OCI-LY7 (cell line): ENCODE results near the gene NCS1.

Experiments
- CTCF ChIP-seq: fragments of 200-600 bp; sonication (generic); conservative IDR thresholded peaks from 2 replicates; pipeline ENCODE4 v1.5.1; 2014; ENCODE audit warnings: mild to moderate bottlenecking, antibody characterized with exemption, low read length, moderate library complexity, mixed read lengths
- EZH2phosphoT487 ChIP-seq: fragments of 200-600 bp; sonication (generic); IDR thresholded peaks from 2 replicates; pipeline ENCODE4 v1.6.1; 2018; ENCODE audit warnings: low read depth, borderline replicate concordance, mild to moderate bottlenecking, mixed run types, antibody characterized with exemption, low read length, moderate library complexity, mixed read lengths

DNA sequence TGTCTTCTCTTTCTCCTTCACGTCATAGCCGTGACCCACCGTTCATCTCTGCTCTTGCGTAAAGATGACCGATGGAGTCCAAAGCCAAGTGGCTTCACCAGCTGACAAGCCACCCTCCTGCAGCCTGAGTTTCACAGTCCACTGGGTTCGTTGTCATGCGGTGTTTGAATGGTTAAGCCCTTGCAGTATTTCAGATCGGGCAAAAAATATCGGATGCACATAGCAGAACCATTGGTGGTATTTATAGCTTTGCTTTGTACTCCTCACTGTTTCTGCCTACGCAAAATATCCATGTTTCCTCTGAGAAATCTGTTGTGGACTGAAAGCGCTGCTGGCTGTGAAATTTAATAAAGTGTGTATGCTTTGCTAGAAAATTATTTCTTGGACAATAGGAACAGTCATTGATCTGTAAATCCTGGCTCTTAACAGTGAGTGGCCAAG lies 34.5 kb upstream of the NCS1 start:
- TF ChIP-seq CTCF = no peak
- no peak for TF ChIP-seq EZH2phosphoT487
